T-cell (primary cell): ENCODE measurements around the gene TAF12. TPM values are rescaled to one million over a fixed set of nuclear protein-coding genes. Genes with fewer than 3 reads are reported as not detected.
"Not testable (repeated sequence)": the region's sequence is repeated elsewhere in the genome, so short reads cannot be mapped to it uniquely, and the experiment has no call there.

Source experiments
- ATAC-seq, 4 experiments: fragments of 200-7000 bp in 3 of 4; fragments of 150-1000 bp in 1 of 4; cut with Tn5 transposase; replicated peaks in 1 of 4; 1 replicate in 3 of 4; 2 replicates in 1 of 4; pipeline ENCODE4 v1.10.0; 2021; ENCODE audit warnings: moderate library complexity in 3 of 4, mild to moderate bottlenecking in 2 of 4, moderate number of reproducible peaks in 1 of 4
- CTCF ChIA-PET, 2 donors: fragments of 300-600 bp; sonication (Branson Sonifier 250); formaldehyde crosslinking; loops; one replicate each; lab custom pipeline; 2022; ENCODE audit warnings: antibody characterized with exemption in 2 of 2; lab: Charles Lee
- POLR2A ChIA-PET, 2 donors: fragments of 300-600 bp; sonication (Branson Sonifier 250); formaldehyde crosslinking; loops; one replicate each; lab custom pipeline; 2022; ENCODE audit warnings: antibody characterized with exemption in 2 of 2; lab: Charles Lee
- DNase-seq, 35 experiments: peaks; one replicate each; pipeline versions ENCODE4 v3.0.0 to v3.0.0-alpha.2; 2013 to 2023
- H3K27ac ChIP-seq: one replicate; pipeline ENCODE4 v1.5.1; 2013; ENCODE audit warnings: low read length
- H3K27me3 ChIP-seq, 2 experiments: replicated peaks in 1 of 2; 1 replicate in 1 of 2; 2 replicates in 1 of 2; pipeline versions ENCODE4 v1.6.1 to v1.7.0; 2013; ENCODE audit warnings: low read length in 1 of 2, mixed read lengths in 1 of 2; ENCODE audit not compliant: control insufficient read depth in 2 of 2, insufficient read depth in 2 of 2; ENCODE audit errors: extremely low read depth in 1 of 2
- H3K36me3 ChIP-seq, 2 donors: 1 replicate in 1 of 2; 2 replicates in 1 of 2; pipeline versions ENCODE4 v1.6.1 to v1.7.0; 2013; ENCODE audit warnings: low read length in 1 of 2; ENCODE audit not compliant: control insufficient read depth in 2 of 2, insufficient read depth in 1 of 2; ENCODE audit errors: extremely low read depth in 1 of 2
- H3K4me1 ChIP-seq, 2 experiments: 1 replicate in 1 of 2; 2 replicates in 1 of 2; pipeline versions ENCODE4 v1.6.1 to v1.7.0; 2013; ENCODE audit warnings: low read length in 2 of 2, mixed read lengths in 1 of 2; ENCODE audit not compliant: insufficient read depth in 2 of 2, control insufficient read depth in 1 of 2; ENCODE audit errors: extremely low read depth in 1 of 2
- H3K4me3 ChIP-seq, 2 donors: 1 replicate in 1 of 2; 2 replicates in 1 of 2; pipeline versions ENCODE4 v1.5.1 to v1.7.0; 2013; ENCODE audit warnings: mild to moderate bottlenecking in 2 of 2, low read length in 1 of 2, moderate library complexity in 1 of 2; ENCODE audit not compliant: control insufficient read depth in 1 of 2; ENCODE audit errors: extremely low read depth in 1 of 2
- H3K9me3 ChIP-seq: 2 replicates; pipeline ENCODE4 v1.7.0; 2013
- H3K27ac Mint-ChIP-seq, 2 donors: one replicate each; pipeline ENCODE4 v1.8.0; 2020 to 2021; ENCODE audit warnings: mild to moderate bottlenecking in 2 of 2, mixed read lengths in 2 of 2
- H3K27me3 Mint-ChIP-seq, 2 donors: one replicate each; pipeline ENCODE4 v1.8.0; 2021 to 2022; ENCODE audit warnings: mixed read lengths in 2 of 2
- H3K36me3 Mint-ChIP-seq: one replicate; pipeline ENCODE4 v1.8.0; 2021; ENCODE audit warnings: mixed read lengths
- H3K4me1 Mint-ChIP-seq, 3 donors: one replicate each; pipeline ENCODE4 v1.8.0; 2020 to 2022; ENCODE audit warnings: mixed read lengths in 3 of 3, mild to moderate bottlenecking in 1 of 3
- H3K4me3 Mint-ChIP-seq, 3 donors: one replicate each; pipeline ENCODE4 v1.8.0; 2020 to 2022; ENCODE audit warnings: mild to moderate bottlenecking in 3 of 3, mixed read lengths in 3 of 3, moderate library complexity in 3 of 3
- H3K9me3 Mint-ChIP-seq, 3 donors: one replicate each; pipeline ENCODE4 v1.8.0; 2020 to 2022; ENCODE audit warnings: mixed read lengths in 3 of 3
- WGBS: methylation state at CpG from one replicate; pipeline ENCODE4 v1.1.5; 2013; ENCODE audit warnings: missing lambda C conversion rate; ENCODE audit not compliant: insufficient coverage; 5-methylcytosine and 5-hydroxymethylcytosine counted together
- total RNA-seq, 35 experiments: library from RNA in 6 of 35; stranded (reverse) in 6 of 35; fragments of 120-200 nt in 1 of 35; gene quantifications; one replicate each; pipeline versions ENCODE4 v1.2.1 to v1.2.4 and lab custom pipeline; 2013 to 2026

Gene TAF12
- total RNA-seq, 5 donors from 2014 or later (not counting 1 experiment from before 2014, with no cell fraction given): 17.3 to 22.7 (median 20.6) TPM

DNA sequence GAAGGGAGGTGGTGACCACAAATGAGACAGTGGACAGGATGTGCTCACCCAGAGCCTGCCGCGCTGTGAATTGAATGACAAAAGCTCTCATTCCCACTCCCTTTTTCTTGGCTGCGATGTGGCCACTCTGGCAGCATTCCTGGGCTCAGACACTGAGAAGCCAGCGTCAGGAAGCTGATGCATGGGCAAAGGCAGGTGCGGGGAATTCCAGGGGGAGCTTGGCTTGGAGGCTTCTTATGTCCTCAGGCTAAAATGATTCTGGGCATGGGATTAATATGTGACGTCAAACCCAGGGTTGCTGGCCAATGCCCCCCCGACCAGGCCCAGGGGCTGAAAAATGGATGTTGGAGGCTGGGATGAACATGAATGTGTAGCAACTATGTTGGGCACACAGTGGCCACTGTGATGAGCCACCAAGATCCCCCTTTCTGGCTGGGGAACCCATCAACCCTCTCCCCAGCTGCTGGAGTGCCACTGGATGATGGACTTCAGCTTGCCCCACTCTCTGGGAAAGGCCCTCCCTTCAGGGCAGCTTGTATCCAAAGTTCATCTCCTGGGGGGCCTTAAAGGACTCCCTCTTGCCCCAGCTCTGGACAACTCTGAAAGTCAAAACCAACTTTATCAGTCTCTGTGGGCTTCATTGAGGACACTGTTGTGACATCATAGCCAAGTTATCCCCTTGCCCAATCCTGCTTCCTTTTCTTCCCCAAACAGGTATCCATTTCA lies 48.0 kb downstream of the TAF12 start:
- DNase-seq, H3K4me3 Mint-ChIP-seq, POLR2A ChIA-PET, H3K9me3 Mint-ChIP-seq, H3K27ac Mint-ChIP-seq, CTCF ChIA-PET, H3K27me3 Mint-ChIP-seq, H3K36me3 Mint-ChIP-seq, H3K4me3 ChIP-seq, H3K9me3 ChIP-seq, ATAC-seq, H3K4me1 ChIP-seq, H3K27ac ChIP-seq, H3K36me3 ChIP-seq, H3K4me1 Mint-ChIP-seq: not testable (repeated sequence)
- peaks cover 0 to 25% of the 10 kb centered on the region in 2 experiments for H3K27me3 ChIP-seq
- WGBS: 98% methylated on average over 5 of the region's 7 CpGs

DNA sequence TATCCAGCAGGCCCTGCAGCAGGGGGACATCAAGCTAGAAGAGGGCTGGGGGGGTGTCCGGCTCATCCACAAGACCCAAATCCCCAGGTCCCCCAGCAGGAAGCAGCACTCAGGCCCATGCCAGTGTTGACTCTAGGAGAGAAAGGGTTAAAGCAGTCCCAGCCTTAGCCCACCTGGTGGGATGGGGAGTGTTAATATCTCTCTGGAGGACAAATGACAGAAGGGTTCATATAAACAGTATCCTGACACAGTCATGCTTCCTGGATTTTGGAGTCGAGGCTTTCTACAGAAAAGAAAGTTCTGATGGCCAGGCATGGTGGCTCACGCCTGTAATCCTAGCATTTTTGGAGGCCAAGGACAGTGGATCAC lies 48.9 kb downstream of the TAF12 start:
- H3K27ac ChIP-seq, H3K9me3 Mint-ChIP-seq, CTCF ChIA-PET, H3K27ac Mint-ChIP-seq, H3K36me3 Mint-ChIP-seq, POLR2A ChIA-PET, ATAC-seq, H3K4me3 ChIP-seq, H3K36me3 ChIP-seq, H3K4me1 Mint-ChIP-seq, DNase-seq, H3K4me1 ChIP-seq, H3K9me3 ChIP-seq, H3K27me3 Mint-ChIP-seq, H3K4me3 Mint-ChIP-seq: not testable (repeated sequence)
- H3K27me3 ChIP-seq: peaks cover 0 to 25% of the 10 kb centered on the region in 2 experiments
- 90% methylated on average over 2 of the region's 3 CpGs for WGBS

DNA sequence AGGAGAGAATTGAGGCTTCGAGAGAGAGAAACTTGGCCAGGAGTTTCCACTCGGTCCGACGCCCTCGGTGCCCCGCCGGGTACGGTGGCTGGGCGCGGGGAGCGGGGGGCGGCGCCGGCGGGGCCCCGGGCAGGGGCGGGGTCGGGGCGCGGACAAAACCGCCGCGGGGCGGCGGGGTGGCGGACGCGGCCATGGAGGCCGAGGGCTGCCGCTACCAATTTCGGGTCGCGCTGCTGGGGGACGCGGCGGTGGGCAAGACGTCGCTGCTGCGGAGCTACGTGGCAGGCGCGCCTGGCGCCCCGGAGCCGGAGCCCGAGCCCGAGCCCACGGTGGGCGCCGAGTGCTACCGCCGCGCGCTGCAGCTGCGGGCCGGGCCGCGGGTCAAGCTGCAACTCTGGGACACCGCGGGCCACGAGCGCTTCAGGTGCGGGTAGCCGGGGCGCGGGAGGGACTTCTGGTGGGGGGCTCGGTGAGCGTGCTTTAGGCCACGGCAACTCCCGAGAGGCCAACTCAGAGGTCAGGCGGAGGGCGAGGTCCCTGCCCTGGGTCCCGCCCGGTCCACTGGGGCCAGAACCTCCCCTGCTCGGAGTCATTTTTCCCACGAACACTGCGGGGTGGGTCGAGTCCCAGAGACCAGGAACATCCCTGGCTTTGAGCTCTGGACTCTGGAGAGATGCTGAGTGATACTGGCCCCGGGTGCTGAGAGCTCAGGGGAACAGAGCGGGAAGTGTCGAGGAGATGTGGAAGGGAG lies 50.4 kb downstream of the TAF12 start:
- Histone ChIP-seq H3K4me3 (peak overlapping the region; percentile 25 to 26), H3K27ac (no peak overlapping the region), H3K27me3 (peaks cover 0 to 25% of the 10 kb centered on the region in 2 experiments), H3K36me3 (no peaks in the 10 kb centered on the region), H3K4me1 (peaks cover 0 to 8% of the 10 kb centered on the region in 2 experiments), H3K9me3 (no peaks in the 10 kb centered on the region)
- WGBS: 11% methylated on average over 81 of the region's 81 CpGs
- peak in 2 of 35 experiments; percentile 6 to 21 for DNase-seq
- ChIA-PET POLR2A (no interaction called here), CTCF (no interaction called here)
- ATAC-seq: peak; percentile 67 to 78 (median 73)
- Mint-ChIP-seq H3K36me3 (peaks cover 4% of the 10 kb centered on the region), H3K27me3 (peaks cover 0 to 7% of the 10 kb centered on the region in 2 donors), H3K9me3 (no peaks in the 10 kb centered on the region), H3K27ac (no peak overlapping the region), H3K4me1 (peaks cover 0 to 8% (median 5%) of the 10 kb centered on the region in 3 donors), H3K4me3 (peak overlapping the region; percentile 75 to 78 (median 77))

DNA sequence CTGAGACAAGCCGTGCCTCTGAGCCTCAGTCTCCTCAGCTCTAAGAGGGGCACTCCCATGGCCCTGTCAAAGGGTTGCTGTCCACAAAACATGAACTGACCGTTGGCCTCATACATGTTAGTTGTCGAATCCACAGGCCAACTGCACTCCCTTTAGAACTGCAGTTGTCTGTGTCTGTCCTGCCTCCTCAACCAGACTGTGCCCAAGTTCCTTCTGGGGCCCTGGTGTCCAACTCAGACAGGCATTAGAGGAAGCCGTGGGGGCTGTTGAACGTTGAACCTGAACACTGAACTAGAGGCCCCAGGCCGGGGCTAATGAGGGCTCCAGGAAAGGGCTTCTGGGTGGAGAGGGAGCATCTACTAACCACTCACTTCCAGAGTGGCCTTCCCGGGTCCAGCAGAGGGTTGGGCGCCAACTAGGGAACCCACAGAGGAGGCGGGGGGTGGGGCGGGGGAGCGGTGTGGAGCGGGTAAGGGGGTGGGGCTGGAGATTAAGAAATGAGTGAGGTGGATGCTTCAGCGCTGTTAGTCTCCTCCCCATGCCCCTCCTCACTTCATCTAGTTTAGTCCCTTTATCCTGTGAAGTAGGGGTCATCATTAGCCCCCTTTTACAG lies 51.1 kb downstream of the TAF12 start, which contains the start of gene RAB42:
TSS of gene RAB42 (plus strand) at position 558 of the 613 bp plus-strand sequence. CDS start 247 bp downstream, outside the sequence.
- Mint-ChIP-seq H3K27ac (no peak within 1 kb of the TSS), H3K4me1 (peaks cover 0 to 8% (median 5%) of the 10 kb centered on the region in 3 donors), H3K9me3 (no peaks in the 10 kb centered on the region), H3K27me3 (peaks cover 0 to 7% of the 10 kb centered on the region in 2 donors), H3K4me3 (peak within 1 kb of the TSS; percentile 75 to 78 (median 77)), H3K36me3 (peaks cover 4% of the 10 kb centered on the region)
- H3K36me3 ChIP-seq: no peaks in the 10 kb centered on the region
- ATAC-seq (peak; percentile 48 to 82 (median 60)), DNase-seq (peak in 4 of 35 experiments; percentile 2 to 16 (median 6))
- H3K27me3 ChIP-seq: peaks cover 0 to 25% of the 10 kb centered on the region in 2 experiments
- POLR2A ChIA-PET: no interaction called here
- H3K27ac ChIP-seq: no peak within 1 kb of the TSS
- peaks cover 0 to 8% of the 10 kb centered on the region in 2 experiments for H3K4me1 ChIP-seq
- WGBS: 82% methylated on average over 4 of the region's 13 CpGs
- H3K4me3 ChIP-seq: peak within 1 kb of the TSS; percentile 25 to 26
- CTCF ChIA-PET: no interaction called here
- H3K9me3 ChIP-seq: no peaks in the 10 kb centered on the region

DNA sequence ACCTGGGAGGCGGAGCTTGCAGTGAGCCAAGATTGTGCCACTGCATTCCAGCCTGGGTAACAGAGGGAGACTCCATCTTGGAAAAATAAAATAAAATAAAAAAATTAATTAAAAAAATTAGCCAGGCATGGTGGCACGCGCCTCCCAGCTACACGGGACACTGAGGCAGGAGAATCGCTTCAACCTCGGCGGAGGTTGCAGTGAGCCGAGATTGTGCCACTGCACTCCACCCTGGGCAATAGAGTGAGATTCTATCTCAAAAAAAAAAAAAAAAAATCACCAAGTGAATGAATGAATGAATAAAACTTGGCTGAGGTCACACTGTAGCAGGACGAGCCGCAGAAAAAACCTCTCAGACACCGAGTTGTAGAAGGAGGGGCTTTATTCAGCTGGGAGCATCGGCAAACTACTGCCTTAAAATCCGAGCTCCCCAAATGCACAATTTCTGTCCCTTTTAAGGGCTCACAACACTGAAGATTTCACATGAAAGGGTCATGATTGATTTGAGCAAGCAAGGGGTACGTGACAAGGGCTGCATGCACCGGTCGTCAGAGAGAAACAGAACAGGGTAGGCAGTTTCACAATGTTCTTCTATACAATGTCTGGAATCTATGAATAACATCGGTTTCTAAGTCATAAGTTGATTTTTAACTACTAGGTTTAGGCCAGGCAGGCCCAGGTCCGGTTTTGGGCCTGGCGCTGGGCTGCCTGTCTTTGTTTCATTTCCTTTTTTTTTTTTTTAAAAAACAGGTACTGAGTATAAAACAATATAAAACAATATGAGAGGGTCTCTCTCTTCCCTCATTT lies 56.1 kb downstream of the TAF12 start:
- WGBS: 100% methylated on average over 3 of the region's 19 CpGs
- H3K27me3 Mint-ChIP-seq: not testable (repeated sequence)

More for the DNA sequence above, 56.1 kb downstream of the TAF12 start:
- H3K27ac ChIP-seq, CTCF ChIA-PET, H3K4me3 Mint-ChIP-seq, H3K36me3 ChIP-seq, H3K4me3 ChIP-seq, POLR2A ChIA-PET, ATAC-seq, H3K36me3 Mint-ChIP-seq, H3K27me3 ChIP-seq, H3K9me3 ChIP-seq, H3K27ac Mint-ChIP-seq, H3K9me3 Mint-ChIP-seq, DNase-seq: not testable (repeated sequence)
- peaks cover 2 to 16% of the 10 kb centered on the region in 2 experiments for H3K4me1 ChIP-seq
- peaks cover 8 to 15% (median 9%) of the 10 kb centered on the region in 3 donors for H3K4me1 Mint-ChIP-seq
